ENCODE measurements around the gene TMEM150A.
A peak's percentile ranks its signal among the peaks of the same experiment; 100 is the strongest.
"Not testable (repeated sequence)": the region's sequence is repeated elsewhere in the genome, so short reads cannot be mapped to it uniquely, and the experiment has no call there.

TMEM150A gene

GRCh38 chr2:85602476-85603234 is at the start of gene TMEM150A:
TSS of gene TMEM150A (minus strand) at chr2:85602698. CDS start at chr2:85601948, 750 bp downstream.
- DNase-seq = peak; percentile 91

GRCh38 chr2:85652056-85652455 is 49.6 kb upstream of the TMEM150A start:
- no peak for DNase-seq

- no peak for DNase-seq
These were observed 48.6 kb upstream of the TMEM150A start for GRCh38 chr2:85651097-85651496.

GRCh38 chr2:85650456-85650855 is 48.0 kb upstream of the TMEM150A start:
- no peak for DNase-seq

- no peak for DNase-seq
These were observed 47.0 kb upstream of the TMEM150A start for GRCh38 chr2:85649201-85650190.

GRCh38 chr2:85648619-85649018 is 46.1 kb upstream of the TMEM150A start:
- DNase-seq = no peak

- DNase-seq = no peak
These were observed 45.5 kb upstream of the TMEM150A start for GRCh38 chr2:85647823-85648526.

- no peak for DNase-seq
These were observed 43.7 kb upstream of the TMEM150A start for GRCh38 chr2:85646166-85646565.

GRCh38 chr2:85644909-85645308 is 42.4 kb upstream of the TMEM150A start:
- DNase-seq = no peak

GRCh38 chr2:85642725-85643124 is 40.2 kb upstream of the TMEM150A start:
- no peak for DNase-seq

- DNase-seq = no peak
These were observed 33.1 kb upstream of the TMEM150A start for GRCh38 chr2:85635636-85636035.

GRCh38 chr2:85635011-85635410 is 32.5 kb upstream of the TMEM150A start:
- no peak for DNase-seq

GRCh38 chr2:85631316-85631715 is 28.8 kb upstream of the TMEM150A start:
- no peak for DNase-seq

- DNase-seq = no peak
These were observed 26.2 kb upstream of the TMEM150A start for GRCh38 chr2:85628658-85629057.

- no peak for DNase-seq
These were observed 21.5 kb upstream of the TMEM150A start for GRCh38 chr2:85623991-85624390.

- DNase-seq = no peak
These were observed 18.8 kb upstream of the TMEM150A start for GRCh38 chr2:85621338-85621737.

GRCh38 chr2:85619617-85620016 is 17.1 kb upstream of the TMEM150A start:
- no peak for DNase-seq

- not testable (repeated sequence) for DNase-seq
These were observed 15.2 kb upstream of the TMEM150A start for GRCh38 chr2:85617723-85618122.

GRCh38 chr2:85615413-85615728 is 12.9 kb upstream of the TMEM150A start:
- no peak for DNase-seq

GRCh38 chr2:85614757-85615156 is 12.3 kb upstream of the TMEM150A start:
- not testable (repeated sequence) for DNase-seq

- no peak for DNase-seq
These were observed 11.4 kb upstream of the TMEM150A start for GRCh38 chr2:85613717-85614515.

All from stimulated activated CD4-positive, alpha-beta T cell treated with anti-CD3 and anti-CD28 coated beads, Interleukin-4, amount 100 ng/mL, for 1 hour (primary cell).